HEK293 (cell line): ENCODE results near the gene AIPL1.

Experiments used
- AEBP2 ChIP-seq: fragments of 450-650 bp; formaldehyde crosslinking; IDR thresholded peaks from 2 replicates; pipeline ENCODE4 v1.5.1; 2016; ENCODE audit warnings: missing biosample characterization, missing genetic modification characterization, borderline replicate concordance
- BCL11A ChIP-seq: fragments of 450-650 bp; formaldehyde crosslinking; IDR thresholded peaks from 2 replicates; pipeline ENCODE4 v1.5.1; 2016; ENCODE audit warnings: low read depth, missing biosample characterization, missing genetic modification characterization
- BCL11B ChIP-seq: fragments of 450-650 bp; formaldehyde crosslinking; IDR thresholded peaks from 2 replicates; pipeline ENCODE4 v1.5.1; 2016; ENCODE audit warnings: low read depth, missing biosample characterization, missing genetic modification characterization
- GFI1B ChIP-seq: fragments of 450-650 bp; formaldehyde crosslinking; IDR thresholded peaks from 2 replicates; pipeline ENCODE4 v1.5.1; 2016; ENCODE audit warnings: missing biosample characterization, missing genetic modification characterization
- KLF10 ChIP-seq: fragments of 450-650 bp; IDR thresholded peaks from 2 replicates; pipeline ENCODE4 v1.5.1; 2018; ENCODE audit warnings: missing biosample characterization, mild to moderate bottlenecking, missing genetic modification characterization
- MZF1 ChIP-seq: fragments of 450-650 bp; formaldehyde crosslinking; IDR thresholded peaks from 2 replicates; pipeline ENCODE4 v1.5.1; 2017; ENCODE audit warnings: missing biosample characterization, missing genetic modification characterization, borderline replicate concordance
- OSR2 ChIP-seq: fragments of 450-650 bp; formaldehyde crosslinking; IDR thresholded peaks from 2 replicates; pipeline ENCODE4 v1.5.1; 2016; ENCODE audit warnings: missing biosample characterization, missing genetic modification characterization
- PRDM4 ChIP-seq: fragments of 450-650 bp; formaldehyde crosslinking; IDR thresholded peaks from 2 replicates; pipeline ENCODE4 v1.5.1; 2017; ENCODE audit warnings: missing biosample characterization, missing genetic modification characterization
- SP2 ChIP-seq: fragments of 450-650 bp; formaldehyde crosslinking; IDR thresholded peaks from 2 replicates; pipeline ENCODE4 v1.5.1; 2016; ENCODE audit warnings: missing biosample characterization, missing genetic modification characterization
- TRIM28 ChIP-seq: IDR thresholded peaks from 2 replicates; pipeline ENCODE4 v1.6.1; 2011; ENCODE audit warnings: low read length, control low read depth, borderline replicate concordance
- WT1 ChIP-seq: fragments of 450-650 bp; formaldehyde crosslinking; IDR thresholded peaks from 2 replicates; pipeline ENCODE4 v1.5.1; 2016; ENCODE audit warnings: missing biosample characterization, missing genetic modification characterization
- ZBTB10 ChIP-seq: fragments of 450-650 bp; formaldehyde crosslinking; IDR thresholded peaks from 2 replicates; pipeline ENCODE4 v1.5.1; 2016; ENCODE audit warnings: missing biosample characterization, missing genetic modification characterization
- ZBTB11 ChIP-seq: fragments of 450-650 bp; formaldehyde crosslinking; conservative IDR thresholded peaks from 2 replicates; pipeline ENCODE4 v1.5.1; 2016; ENCODE audit warnings: low read depth, missing biosample characterization, missing genetic modification characterization
- ZBTB17 ChIP-seq: fragments of 450-650 bp; formaldehyde crosslinking; IDR thresholded peaks from 2 replicates; pipeline ENCODE4 v1.5.1; 2016; ENCODE audit warnings: missing biosample characterization, missing genetic modification characterization
- ZEB2 ChIP-seq: fragments of 450-650 bp; formaldehyde crosslinking; IDR thresholded peaks from 2 replicates; pipeline ENCODE4 v1.5.1; 2016; ENCODE audit warnings: missing biosample characterization, missing genetic modification characterization
- ZNF221 ChIP-seq: fragments of 450-650 bp; formaldehyde crosslinking; IDR thresholded peaks from 2 replicates; pipeline ENCODE4 v1.5.1; 2017; ENCODE audit warnings: missing biosample characterization, missing genetic modification characterization, borderline replicate concordance
- ZNF23 ChIP-seq: fragments of 450-650 bp; formaldehyde crosslinking; IDR thresholded peaks from 2 replicates; pipeline ENCODE4 v1.5.1; 2016; ENCODE audit warnings: missing biosample characterization, missing genetic modification characterization, borderline replicate concordance
- ZNF248 ChIP-seq: fragments of 450-650 bp; formaldehyde crosslinking; IDR thresholded peaks from 2 replicates; pipeline ENCODE4 v1.5.1; 2017; ENCODE audit warnings: missing biosample characterization, missing genetic modification characterization
- ZNF324 ChIP-seq: fragments of 450-650 bp; formaldehyde crosslinking; IDR thresholded peaks from 2 replicates; pipeline ENCODE4 v1.5.1; 2016; ENCODE audit warnings: missing biosample characterization, missing genetic modification characterization
- ZNF335 ChIP-seq: fragments of 450-650 bp; formaldehyde crosslinking; conservative IDR thresholded peaks from 2 replicates; pipeline ENCODE4 v1.5.1; 2016; ENCODE audit warnings: missing biosample characterization, missing genetic modification characterization
- ZNF416 ChIP-seq: fragments of 450-650 bp; formaldehyde crosslinking; IDR thresholded peaks from 2 replicates; pipeline ENCODE4 v1.5.1; 2016; ENCODE audit warnings: missing biosample characterization, missing genetic modification characterization
- ZNF449 ChIP-seq: fragments of 450-650 bp; formaldehyde crosslinking; IDR thresholded peaks from 2 replicates; pipeline ENCODE4 v1.5.1; 2017; ENCODE audit warnings: missing biosample characterization, mild to moderate bottlenecking, missing genetic modification characterization, moderate library complexity
- ZNF549 ChIP-seq: fragments of 450-650 bp; IDR thresholded peaks from 2 replicates; pipeline ENCODE4 v1.5.1; 2018; ENCODE audit warnings: missing biosample characterization, missing genetic modification characterization, mild to moderate bottlenecking, inconsistent platforms, moderate library complexity
- ZNF624 ChIP-seq: fragments of 450-650 bp; formaldehyde crosslinking; IDR thresholded peaks from 2 replicates; pipeline ENCODE4 v1.5.1; 2017; ENCODE audit warnings: missing biosample characterization, missing genetic modification characterization
- ZNF660 ChIP-seq: fragments of 450-650 bp; IDR thresholded peaks from 2 replicates; pipeline ENCODE4 v1.5.1; 2018; ENCODE audit warnings: missing biosample characterization, mild to moderate bottlenecking, missing genetic modification characterization
- ZNF701 ChIP-seq: fragments of 450-650 bp; formaldehyde crosslinking; IDR thresholded peaks from 2 replicates; pipeline ENCODE4 v1.5.1; 2016; ENCODE audit warnings: missing biosample characterization, missing genetic modification characterization
- ZNF76 ChIP-seq: fragments of 450-650 bp; formaldehyde crosslinking; IDR thresholded peaks from 2 replicates; pipeline ENCODE4; 2016; ENCODE audit warnings: low read depth, missing biosample characterization, missing genetic modification characterization, borderline replicate concordance
- ZSCAN23 ChIP-seq: fragments of 450-650 bp; formaldehyde crosslinking; IDR thresholded peaks from 2 replicates; pipeline ENCODE4 v1.5.1; 2016; ENCODE audit warnings: missing biosample characterization, missing genetic modification characterization

AIPL1 gene

GRCh38 chr17:6443692-6444570 is 9.0 kb upstream of the AIPL1 start, which contains the start of gene PIMREG (continued):
- no peak for TF ChIP-seq ZNF624 (tag by site-specific recombination)
- no peak for TF ChIP-seq ZNF23 (tag by site-specific recombination)
- TF ChIP-seq KLF10 (tag by site-specific recombination), result peak; percentile 75
- peak; percentile 75 for TF ChIP-seq ZNF76 (tag by site-specific recombination)
- no peak for TF ChIP-seq ZNF248
- TF ChIP-seq ZNF701 (tag by site-specific recombination), result no peak
- TF ChIP-seq ZNF660 (tag by site-specific recombination), result 0 out of 2 replicates have a peak, but pooled peaks have one; percentile 10
- peak; percentile 86; the same call in 1 of the 2 replicates for TF ChIP-seq ZSCAN23 (tag by site-specific recombination)
- TF ChIP-seq ZNF449 (tag by site-specific recombination), result no peak
- no peak for TF ChIP-seq PRDM4
- TF ChIP-seq ZNF416, result no peak
- TF ChIP-seq ZEB2 (tag by site-specific recombination), result peak; percentile 94
- peak; percentile 85 for TF ChIP-seq ZNF335 (tag by site-specific recombination)
- peak; percentile 85 for TF ChIP-seq ZNF324 (tag by site-specific recombination)
- no peak for TF ChIP-seq ZNF549 (tag by site-specific recombination)
- TF ChIP-seq ZBTB10 (tag by site-specific recombination), result peak; percentile 86
- no peak for TF ChIP-seq ZNF221 (tag by site-specific recombination)
- TF ChIP-seq MZF1 (tag by site-specific recombination), result 0 out of 2 replicates have a peak, but pooled peaks have one; percentile 42
- peak; percentile 78 for TF ChIP-seq WT1 (tag by site-specific recombination)
- TF ChIP-seq ZBTB11, result peak; percentile 67
- peak; percentile 94 for TF ChIP-seq ZBTB17 (tag by site-specific recombination)
- 0 out of 2 replicates have a peak, but pooled peaks have one; percentile 22 for TF ChIP-seq TRIM28
- no peak for TF ChIP-seq GFI1B (tag by site-specific recombination)
- peak; percentile 87; the same call in 1 of the 2 replicates for TF ChIP-seq BCL11A
- TF ChIP-seq SP2, result peak; percentile 91
- TF ChIP-seq AEBP2 (tag by site-specific recombination), result no peak
- TF ChIP-seq BCL11B (tag by site-specific recombination), result peak; percentile 17; the same call in 1 of the 2 replicates
- 0 out of 2 replicates have a peak, but pooled peaks have one; percentile 21 for TF ChIP-seq OSR2 (tag by site-specific recombination)
